Stimulated activated naive CD8-positive, alpha-beta T cell treated with anti-CD3 and anti-CD28 coated beads, Interleukin-15, Interleukin-2, amounts not matched to agents 100 U/mL and 50 U/mL, for 24 hours (primary cell): ENCODE results near the gene ACTA1.
A peak's percentile ranks its signal among the peaks of the same experiment; 100 is the strongest.
"Not testable (repeated sequence)": the region's sequence is repeated elsewhere in the genome, so short reads cannot be mapped to it uniquely, and the experiment has no call there.

Source experiments
- ATAC-seq: fragments of 150-1000 bp; cut with Tn5 transposase; one replicate; pipeline ENCODE4 v1.10.0; 2021
- DNase-seq: peaks from one replicate; pipeline ENCODE4 v3.0.0; 2021

ACTA1 gene

DNA sequence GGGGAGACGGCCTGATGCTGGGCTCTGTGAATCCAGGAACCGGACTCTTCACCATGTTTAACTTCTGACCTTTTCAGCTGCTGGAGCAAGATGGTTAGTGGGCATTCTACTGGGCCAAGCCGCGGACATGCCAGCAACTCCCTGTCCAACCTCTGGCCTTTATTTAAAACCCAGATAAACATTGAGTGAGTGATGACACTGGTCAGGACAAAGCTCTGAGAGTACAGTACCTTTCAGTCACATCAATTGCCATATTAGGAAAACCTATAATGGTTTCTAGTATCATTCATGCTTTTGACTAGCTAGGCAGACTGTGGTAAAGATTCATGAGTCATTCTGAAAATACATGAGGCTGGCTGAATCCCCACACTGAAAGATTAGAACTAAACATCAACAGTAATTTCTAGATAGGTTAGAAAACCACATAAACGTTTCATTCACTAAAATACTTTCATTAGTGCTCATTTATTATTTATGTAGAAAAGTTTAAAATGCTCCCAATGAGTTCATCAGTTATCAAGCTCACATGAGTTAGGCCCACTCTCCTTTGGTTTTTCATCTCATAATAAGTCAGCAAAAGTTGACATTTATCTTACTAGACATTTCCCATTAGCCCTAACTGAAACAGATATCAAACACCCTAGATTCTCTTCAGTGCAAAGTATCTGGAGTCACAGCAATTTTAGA lies 7.1 kb upstream of the ACTA1 start:
- DNase-seq (no peak), ATAC-seq (peak; percentile 94)

DNA sequence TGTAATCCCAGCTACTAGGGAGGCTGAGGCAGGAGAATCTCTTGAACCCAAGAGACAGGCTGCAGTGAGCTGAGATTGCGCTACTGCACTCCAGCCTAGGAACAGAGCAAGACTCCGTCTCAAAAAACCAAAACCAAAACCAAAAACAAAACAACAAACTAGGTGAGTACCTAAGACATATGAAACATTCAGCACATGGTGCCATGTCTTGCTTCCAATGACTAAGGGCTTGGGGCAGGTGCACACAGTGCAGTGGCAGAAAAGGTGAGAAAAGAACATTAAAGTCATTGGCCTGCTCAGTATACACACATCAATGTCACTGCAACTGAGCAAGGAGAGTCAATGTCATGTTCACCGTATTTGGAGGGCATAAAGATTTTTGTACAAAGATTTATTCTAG lies 4.1 kb upstream of the ACTA1 start:
- no peak for ATAC-seq
- DNase-seq = no peak

DNA sequence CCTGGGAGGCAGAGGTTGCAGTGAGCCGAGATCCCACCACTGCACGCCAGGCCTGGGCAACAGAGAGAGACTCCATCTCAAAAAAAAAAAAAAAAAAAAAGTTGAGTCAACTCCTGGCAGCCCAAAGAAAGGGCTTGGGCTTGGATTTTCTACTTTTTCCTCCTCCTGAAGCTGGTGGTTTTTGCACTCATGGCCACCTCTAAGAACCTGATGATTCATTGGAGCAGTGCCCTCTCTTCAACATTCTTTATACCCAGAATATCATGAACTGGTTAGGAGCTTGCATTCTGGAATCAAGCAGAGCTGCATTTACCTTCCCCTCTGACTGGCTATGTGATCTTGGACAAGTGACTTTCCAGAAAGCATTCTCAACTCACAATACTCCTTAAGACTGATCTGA lies 3.5 kb upstream of the ACTA1 start:
- no peak for ATAC-seq
- no peak for DNase-seq

DNA sequence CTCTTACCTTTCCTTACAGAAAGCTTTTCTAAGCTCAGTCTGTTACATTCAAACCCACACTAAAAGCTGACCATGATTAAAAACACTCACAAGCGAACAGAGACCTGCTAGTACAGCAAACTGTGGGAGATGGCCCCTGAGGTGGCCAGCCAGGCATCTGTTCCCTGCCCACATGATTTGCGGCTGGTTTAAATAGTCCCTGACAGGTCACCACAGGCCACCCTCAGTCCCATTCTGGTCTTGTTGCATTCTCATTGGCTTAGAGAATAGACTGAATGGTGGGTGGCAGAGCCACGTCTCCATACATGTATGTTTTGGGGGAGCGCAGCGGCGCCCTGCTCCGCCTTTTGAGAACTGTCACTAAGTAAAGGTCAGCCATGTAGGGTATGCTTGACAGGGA lies 2.3 kb upstream of the ACTA1 start:
- DNase-seq (no peak), ATAC-seq (no peak)

DNA sequence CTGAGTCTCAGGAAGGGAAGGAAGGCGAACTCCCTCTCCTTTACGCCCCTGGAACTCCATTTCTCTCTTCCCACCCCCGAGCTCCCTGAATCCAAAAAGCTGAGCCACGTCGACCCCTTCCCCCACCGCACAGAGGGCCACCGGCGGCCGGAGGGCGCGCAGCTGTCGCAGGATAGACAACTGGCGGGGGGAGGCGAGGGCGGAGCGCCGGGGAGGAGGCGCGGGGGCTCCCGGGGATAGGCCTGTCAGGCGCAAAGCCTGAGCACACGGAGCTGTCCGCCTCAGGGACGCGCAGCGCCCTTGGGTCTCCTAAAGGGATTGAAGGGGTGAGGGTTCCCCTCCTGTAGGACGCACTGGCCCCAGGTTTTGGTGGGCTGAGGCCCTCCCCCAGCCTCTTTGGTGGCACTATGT lies 752 bp upstream of the ACTA1 start:
- ATAC-seq = no peak
- no peak for DNase-seq

DNA sequence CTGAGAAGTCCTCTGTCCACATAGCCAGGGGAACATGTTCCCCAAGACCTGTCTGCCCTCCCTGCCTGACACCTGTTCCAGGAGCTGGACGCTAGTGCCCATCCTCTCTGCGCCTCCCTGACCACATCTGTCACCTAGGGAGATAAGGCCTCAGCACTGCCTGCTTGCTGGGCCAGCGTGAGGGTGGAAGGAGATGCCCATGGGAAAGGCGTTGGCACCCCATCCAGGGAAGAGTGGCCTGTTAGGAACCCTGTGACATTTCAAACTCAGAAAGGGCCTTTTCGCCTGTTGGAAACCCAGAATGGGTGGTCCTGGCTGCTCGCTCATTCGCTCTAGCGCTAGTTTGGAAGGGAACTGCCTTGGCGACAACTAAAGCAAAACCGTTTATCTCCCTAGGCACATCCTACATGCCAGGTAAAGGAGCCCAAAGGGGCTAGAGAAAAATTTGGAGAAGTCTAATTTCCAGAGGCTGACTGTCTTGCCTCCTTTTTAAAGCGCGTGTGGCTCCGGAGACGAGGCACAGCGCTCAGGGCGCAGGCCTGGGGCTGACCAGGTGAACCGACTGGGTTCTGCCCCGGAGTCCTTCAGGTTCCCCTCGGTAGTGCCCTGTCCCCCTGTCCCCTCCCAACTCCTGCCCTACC lies 410 bp downstream of the ACTA1 start:
- ATAC-seq = no peak
- DNase-seq = no peak

DNA sequence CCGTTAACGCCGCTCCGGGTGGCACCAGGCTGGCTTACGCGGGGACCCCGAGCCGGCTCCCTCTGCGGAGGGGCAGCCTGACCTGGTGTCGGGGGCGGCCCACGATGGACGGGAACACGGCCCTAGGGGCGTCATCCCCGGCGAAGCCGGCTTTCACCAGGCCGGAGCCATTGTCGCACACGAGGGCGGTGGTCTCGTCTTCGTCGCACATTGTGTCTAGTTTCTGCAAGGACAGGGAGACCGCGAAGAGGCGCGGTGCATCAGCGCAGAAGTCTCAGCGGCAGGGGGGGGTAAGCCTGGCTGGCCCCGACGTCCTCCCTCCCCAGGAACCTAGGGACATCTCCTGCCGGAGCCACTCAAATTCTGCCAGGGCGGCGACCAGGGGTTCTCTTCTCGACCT lies 989 bp downstream of the ACTA1 start:
- no peak for ATAC-seq
- no peak for DNase-seq

DNA sequence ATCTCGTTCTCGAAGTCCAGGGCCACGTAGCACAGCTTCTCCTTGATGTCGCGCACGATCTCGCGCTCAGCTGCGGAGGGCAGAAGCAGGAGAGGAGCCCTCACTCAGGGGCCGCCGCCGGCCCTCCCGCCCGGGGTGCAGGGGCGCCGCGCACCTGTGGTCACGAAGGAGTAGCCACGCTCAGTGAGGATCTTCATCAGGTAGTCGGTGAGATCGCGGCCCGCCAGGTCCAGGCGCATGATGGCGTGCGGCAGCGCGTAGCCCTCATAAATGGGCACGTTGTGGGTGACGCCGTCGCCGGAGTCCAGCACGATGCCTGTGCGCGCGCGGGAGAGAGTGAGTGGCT lies 1.8 kb downstream of the ACTA1 start:
- no peak for DNase-seq
- no peak for ATAC-seq

DNA sequence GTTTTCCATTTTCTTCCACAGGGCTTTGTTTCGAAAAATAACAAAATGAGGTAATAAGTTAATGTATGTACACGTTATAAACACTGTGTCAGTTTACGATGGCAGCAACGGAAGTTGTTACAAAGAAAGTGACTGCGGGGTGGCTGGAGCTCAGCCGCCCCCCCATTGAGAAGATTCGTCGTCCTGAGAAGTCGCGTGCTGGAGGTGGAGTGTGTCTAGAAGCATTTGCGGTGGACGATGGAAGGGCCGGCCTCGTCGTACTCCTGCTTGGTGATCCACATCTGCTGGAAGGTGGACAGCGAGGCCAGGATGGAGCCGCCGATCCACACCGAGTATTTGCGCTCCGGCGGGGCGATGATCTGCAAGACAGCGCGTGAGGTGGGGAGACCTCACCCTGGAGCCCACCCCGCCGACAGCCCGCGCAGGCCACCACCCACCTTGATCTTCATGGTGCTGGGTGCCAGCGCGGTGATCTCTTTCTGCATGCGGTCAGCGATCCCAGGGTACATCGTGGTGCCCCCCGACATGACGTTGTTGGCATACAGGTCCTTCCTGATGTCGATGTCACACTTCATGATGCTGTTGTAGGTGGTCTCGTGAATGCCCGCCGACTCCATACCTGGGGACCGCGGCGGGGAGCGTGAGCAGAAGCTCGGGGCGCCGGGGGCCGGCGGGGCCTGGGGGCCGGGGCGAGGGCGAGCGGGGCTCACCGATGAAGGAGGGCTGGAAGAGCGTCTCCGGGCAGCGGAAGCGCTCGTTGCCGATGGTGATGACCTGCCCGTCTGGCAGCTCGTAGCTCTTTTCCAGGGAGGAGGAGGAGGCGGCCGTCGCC lies 2.4 kb downstream of the ACTA1 start:
- ATAC-seq = no peak
- no peak for DNase-seq

DNA sequence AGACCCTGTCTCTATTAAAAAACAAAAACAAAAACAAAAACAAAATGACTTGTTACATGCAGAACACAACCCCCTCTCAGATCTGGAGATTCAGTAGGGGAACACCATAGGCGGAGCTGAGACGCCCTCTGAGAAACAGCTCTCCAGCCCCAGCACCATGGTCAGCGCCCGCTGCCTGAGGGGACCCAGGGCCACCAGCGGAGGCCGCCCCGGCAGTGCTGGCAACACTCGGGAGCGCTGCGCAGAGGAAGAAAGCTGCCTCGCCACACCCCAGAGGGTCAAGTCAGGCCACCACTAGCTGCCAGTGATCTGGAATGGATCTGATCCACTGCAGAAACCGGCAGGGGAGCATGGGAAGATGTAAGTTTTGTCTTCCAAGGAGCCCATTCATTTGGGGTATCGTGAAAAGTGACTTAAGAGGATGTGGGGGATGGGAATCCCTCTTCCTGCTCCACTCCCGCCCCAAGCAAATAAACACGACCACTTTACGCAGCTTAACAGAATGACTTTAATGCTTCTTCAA lies 3.1 kb downstream of the ACTA1 start:
- ATAC-seq (peak; percentile 56), DNase-seq (peak; percentile 72)

DNA sequence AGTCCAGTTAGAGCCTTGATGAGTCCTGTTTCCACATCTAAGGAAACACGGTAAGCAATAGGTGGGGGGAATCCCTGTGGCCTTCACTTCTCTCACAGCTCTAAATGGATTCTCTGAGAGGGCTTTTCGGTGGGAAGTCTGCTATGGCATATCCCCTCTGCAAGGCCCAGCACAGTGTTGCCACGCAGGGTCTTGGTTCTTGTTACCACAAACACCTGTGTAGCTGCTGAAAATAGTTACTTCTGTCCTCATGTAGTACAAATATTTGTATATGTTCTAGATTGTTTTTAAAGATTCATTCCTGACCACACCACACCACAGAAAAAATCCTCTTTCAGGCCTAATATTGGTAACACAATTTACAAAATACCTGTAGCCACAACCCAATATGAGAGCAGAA lies 5.6 kb downstream of the ACTA1 start:
- no peak for ATAC-seq

DNA sequence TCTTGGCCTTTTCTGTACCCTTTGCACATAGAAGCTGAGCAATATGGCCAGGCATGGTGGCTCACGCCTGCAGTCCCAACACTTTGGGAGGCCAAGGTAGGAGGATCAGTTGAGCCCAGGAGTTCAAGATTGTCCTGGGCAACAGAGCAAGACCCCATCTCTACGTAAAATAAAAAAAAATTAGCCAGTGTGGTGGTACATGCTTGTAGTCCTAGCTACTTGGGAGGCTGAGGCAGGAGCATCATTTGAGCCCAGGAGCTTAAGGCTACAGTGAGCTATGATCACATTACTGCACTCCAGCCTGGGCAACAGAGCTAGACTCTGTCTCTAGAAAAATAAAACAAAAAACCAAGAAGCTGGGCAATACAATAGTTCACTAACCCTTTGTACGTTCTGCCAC lies 6.3 kb downstream of the ACTA1 start:
- ATAC-seq (no peak), DNase-seq (no peak)

More for the DNA sequence above, 5.6 kb downstream of the ACTA1 start:
- no peak for DNase-seq

DNA sequence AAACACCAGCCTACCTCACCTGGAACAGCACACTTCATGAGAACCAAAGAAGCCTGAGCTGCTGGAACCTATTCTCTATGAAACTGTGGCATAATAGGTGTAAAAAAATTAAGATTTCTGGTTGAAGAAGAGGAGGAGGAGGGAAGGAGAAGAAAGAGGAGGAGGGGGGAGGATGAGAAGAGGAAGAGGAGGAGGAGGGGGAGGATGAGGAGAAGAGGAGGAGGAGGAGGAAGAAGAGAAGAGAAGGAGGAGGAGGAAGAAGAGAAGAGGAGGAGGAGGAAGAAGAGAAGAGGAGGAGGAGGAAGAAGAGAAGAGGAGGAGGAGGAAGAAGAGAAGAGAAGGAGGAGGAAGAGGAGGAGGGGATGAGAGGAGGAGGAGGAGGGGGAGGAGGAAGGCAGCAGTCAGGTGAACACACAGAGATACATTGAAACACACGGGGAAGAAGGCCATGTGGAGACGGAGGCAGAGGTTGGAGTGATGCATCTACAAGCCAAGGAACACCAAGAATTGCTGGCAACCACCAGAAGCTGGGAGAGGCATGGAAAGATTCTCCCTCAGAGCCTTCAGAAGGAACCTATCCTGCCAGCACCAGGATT lies 8.2 kb downstream of the ACTA1 start:
- DNase-seq = no peak
- no peak for ATAC-seq

DNA sequence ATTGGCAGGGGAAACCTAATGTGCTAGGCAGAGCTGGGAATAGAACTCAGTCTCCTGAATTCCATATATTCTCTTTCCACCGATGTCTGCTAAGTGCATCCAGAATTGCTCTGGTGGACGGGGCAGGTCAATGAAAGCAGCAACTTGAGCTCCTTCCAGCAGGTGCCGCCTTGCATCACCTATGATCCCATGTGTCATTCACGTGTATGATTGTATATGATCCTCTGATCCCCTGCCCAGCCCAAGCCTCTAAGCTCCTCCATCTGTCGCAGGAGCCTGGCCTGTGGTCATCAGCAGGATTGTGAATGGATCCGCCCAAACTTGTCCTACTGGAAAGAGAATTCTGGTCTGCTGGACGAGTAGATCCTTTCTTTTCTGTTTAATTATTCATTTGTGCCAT lies 13.1 kb downstream of the ACTA1 start:
- DNase-seq (no peak), ATAC-seq (no peak)

DNA sequence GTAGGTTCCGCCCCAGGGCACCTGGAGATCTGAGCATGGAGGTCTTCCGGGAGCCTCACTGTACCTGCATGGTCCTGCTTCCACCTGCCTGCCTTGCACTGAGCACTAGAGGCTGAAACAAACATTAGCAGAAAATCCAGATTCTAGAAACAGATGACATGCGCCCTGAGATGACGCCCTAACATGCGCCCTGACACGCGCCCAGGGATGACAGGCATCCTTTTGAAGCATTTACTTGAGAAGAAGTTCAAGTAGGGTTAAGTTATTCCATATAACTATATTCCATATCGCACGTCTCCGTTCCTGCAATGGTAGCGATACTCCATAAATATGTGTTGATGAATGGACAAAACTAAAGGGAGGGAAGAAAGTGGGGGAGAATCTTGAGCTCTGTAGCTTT lies 13.7 kb downstream of the ACTA1 start:
- no peak for ATAC-seq
- no peak for DNase-seq

DNA sequence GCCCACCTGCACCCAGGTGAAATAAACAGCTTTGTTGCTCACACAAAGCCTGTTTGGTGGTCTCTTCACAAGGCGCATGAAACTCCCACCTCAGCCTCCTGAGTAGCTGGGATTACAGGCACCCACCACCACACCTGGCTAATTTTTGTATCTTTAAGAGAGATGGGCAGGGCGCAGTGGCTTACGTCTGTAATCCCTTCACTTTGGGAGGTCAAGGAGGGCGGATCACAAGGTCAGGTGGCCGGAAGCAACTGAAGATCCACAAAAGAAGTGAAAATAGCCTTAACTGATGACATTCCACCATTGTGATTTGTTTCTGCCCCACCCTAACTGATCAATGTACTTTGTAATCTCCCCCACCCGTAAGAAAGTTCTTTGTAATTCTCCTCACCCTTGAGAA lies 15.3 kb downstream of the ACTA1 start:
- ATAC-seq, DNase-seq: not testable (repeated sequence)

DNA sequence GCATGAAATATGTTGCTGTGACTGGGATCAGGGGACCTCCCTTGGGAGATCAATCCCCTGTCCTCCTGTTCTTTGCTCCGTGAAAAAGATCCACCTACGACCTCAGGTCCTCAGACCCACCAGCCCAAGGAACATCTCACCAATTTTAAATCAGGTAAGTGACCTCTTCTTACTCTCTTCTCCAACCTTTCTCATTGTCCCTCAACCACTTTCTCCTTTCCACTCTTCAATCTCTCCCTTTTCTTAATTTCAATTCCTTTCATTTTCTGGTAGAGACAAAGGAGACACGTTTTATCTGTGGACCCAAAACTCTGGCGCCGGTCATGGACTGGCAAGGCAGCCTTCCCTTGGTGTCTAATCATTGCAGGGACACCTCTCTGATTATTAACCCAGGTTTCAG lies 21.1 kb downstream of the ACTA1 start:
- ATAC-seq, DNase-seq: not testable (repeated sequence)

DNA sequence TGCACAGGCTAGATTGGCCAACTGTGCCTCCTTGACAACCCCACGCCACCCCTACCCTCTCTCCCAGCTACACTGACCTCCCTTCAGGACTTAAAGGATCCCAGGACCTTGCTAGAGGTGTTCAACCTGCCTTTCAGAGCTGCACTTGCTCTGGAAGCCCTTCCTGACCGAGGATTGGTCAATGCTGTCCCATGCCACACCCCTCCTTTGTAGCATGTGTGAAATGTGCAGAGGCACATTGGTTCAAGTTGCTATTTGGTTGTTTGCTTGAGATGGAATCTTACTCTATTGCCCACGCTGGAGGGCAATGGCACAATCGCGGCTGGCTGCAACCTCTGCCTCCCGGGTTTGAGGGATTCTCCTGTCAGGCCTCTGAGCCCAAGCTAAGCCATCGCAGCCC lies 21.8 kb downstream of the ACTA1 start:
- no peak for ATAC-seq
- DNase-seq = no peak

DNA sequence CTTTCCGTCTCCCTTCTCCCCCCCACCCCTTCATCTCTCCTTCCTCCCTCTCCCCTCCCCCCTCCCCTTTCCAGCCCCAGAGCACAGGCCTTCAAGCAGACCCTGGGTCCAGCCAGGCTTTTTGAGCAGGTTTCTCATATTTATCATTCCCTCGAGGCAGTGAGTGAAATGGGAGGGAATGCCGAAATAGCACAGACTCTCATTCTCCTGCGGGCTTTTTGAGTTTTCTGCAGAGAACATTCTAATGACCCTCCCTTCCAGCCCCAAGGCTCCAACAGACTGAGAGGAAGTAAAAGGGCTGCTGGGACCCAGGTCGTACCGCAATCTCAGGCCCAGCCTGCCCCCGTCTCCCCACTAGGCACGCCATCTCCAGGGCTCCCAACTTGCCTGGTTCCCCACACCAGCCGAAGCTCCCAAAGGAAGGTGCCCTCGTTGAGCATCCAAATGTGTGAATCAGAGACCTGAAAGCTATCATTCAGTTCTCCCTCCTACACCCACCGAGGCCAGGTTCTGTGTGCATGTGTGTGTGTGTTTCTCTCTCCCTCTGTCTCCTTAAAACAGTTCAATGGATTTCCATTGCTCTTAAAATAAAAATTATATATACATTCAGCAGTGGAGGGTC lies 22.3 kb downstream of the ACTA1 start:
- DNase-seq (no peak), ATAC-seq (no peak)

DNA sequence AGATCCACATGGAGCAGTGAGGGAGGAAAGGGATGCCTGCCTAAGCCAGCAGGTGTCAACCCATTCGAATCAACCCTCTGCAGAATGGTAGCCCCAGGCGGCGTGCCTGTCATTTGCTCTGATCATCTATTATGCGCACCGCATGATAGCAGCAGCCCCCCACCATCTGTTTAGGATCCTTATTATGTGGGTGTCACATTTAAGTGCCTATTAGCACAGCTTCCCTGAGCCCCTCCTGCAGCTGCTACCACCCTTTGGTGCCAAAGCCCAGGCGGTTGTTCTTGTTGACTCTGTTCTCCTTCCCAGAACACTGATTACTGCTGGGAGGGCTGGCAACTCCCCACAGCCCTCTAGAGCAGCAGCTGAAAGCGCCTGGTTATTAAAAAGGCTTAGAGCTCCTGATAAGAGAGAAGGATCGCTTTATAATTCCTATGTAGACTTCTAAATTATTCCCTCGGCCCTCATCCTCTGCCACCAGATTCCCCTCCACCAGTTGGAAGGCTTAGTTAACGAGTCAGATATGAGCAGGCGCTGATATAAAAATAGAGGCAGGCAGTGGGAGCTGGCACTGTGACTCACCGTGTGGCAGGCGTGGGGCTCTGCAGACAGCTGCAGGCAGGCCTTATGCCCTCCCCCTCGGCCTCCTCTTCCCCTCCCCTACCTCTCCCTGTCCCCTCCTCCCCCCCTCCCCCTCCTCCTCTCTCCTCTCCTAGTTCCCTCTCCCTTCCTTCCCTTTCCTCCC lies 23.0 kb downstream of the ACTA1 start:
- peak; percentile 79 for ATAC-seq

DNA sequence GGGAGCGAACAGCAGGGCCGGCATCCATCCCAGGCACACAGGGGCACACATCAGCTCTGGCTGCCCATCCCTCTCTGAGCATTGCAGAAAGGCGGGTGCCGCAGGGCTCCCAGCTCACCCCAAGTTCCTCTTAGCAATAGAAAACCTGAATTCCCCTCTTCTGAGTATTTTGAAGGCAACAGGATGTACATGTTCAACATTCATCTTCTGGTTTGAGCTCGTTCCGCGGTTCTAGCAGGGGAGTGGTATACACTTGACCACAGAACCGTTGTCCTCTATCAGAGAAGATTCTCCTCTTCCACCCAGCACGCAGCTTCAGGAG lies 23.6 kb downstream of the ACTA1 start:
- DNase-seq = no peak
- no peak for ATAC-seq

More for the DNA sequence above, 23.0 kb downstream of the ACTA1 start:
- DNase-seq = no peak
